GM12892 (cell line): ENCODE measurements around the gene SLC4A8.

Source experiments
- POLR2A ChIP-seq: IDR thresholded peaks from 2 replicates; pipeline ENCODE4 v1.6.1; 2011; ENCODE audit warnings: low read depth, low read length, control low read depth
- POLR2AphosphoS5 ChIP-seq: IDR thresholded peaks from 2 replicates; pipeline ENCODE4 v1.6.1; 2011; ENCODE audit warnings: low read depth, low read length, control low read depth

DNA sequence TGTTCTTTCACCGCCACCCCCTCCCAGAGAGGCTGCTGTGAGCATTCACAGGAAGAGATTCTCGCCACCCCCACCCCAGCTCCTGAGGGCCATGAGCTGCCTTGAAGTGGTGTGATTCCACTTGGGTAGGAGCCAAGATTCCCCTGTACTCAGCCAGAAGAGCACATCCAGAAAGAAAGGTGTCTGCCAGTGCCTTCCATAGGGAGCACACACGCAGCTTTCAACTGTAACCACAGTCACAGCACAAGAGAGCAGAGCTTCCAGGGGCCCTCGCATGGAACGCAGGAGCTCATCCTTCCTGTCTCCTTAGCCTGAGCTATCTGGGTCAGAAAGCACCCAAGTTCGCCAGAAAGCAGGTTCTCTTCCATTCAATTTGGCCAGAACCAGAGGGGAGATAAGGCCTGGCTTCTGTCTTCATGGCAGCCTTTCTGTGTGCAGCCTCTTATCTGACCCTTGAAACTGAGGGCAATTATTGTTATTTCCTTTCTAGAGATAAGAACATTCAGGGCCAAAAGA is 99.8 kb downstream of the SLC4A8 start:
- TF ChIP-seq POLR2A (no peak), POLR2AphosphoS5 (no peak)
